Esophagus muscularis mucosa (tissue), 3 donors: ENCODE data around the gene PNPLA5.

Experiments used
- CTCF ChIP-seq, 3 experiments: fragments of 200-600 bp in 2 of 3; fragments of 450-650 bp in 1 of 3; sonication (generic) in 2 of 3; IDR thresholded peaks; one replicate each; pipeline ENCODE4 v1.5.1; 2017 to 2019; ENCODE audit warnings: antibody characterized with exemption in 3 of 3, mild to moderate bottlenecking in 2 of 3, moderate library complexity in 1 of 3
- POLR2A ChIP-seq: fragments of 450-650 bp; IDR thresholded peaks from one replicate; pipeline ENCODE4 v1.6.1; 2017; ENCODE audit warnings: antibody characterized with exemption, moderate library complexity, mild to moderate bottlenecking, low read depth

DNA sequence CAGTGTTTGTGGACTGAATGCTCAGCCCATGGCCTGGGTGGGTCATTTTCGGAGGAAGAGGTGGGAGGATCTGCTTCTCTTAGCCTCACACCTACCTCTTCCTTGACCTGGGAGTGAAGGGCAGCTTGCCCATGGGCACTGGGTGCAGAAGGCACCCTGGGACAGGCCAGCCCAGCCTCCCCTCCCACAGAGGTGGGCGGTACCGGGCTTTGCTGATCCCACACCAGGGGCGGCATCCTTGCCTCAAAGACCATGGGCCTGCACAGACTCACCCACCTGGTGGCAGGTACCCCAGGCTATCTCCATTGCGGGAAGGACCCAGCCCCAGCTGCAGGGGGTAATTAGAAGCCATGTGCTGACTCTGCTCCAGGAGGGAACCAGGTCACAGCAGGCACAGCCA is 1.5 kb upstream of the PNPLA5 start:
- TF ChIP-seq CTCF (IDR thresholded peaks at IDR 0.05): no peak
- no peak for TF ChIP-seq POLR2A
